ENCODE measurements around the gene RBFOX2.
"Not testable (repeated sequence)": the region's sequence is repeated elsewhere in the genome, so short reads cannot be mapped to it uniquely, and the experiment has no call there.

RBFOX2 gene

DNA sequence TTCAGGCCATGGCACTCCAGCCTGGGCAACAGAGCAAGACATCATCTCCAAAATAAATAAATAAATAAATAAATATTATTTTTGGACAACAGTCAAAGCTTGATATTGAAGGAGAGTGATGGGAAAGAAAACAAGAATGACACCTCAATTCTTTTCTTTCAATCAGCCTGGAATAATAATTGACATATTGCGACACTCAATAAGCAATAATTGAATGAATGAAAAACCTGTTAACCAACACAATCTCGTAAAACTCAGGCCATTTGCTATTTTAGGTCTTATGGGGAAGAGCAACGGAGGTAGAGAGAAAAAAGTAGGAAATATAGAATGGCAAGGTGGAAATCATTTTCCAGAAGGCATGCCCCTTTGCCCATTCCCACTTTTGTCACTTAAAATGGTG lies 10.5 kb upstream of the RBFOX2 start:
- DNase-seq, result no peak

DNA sequence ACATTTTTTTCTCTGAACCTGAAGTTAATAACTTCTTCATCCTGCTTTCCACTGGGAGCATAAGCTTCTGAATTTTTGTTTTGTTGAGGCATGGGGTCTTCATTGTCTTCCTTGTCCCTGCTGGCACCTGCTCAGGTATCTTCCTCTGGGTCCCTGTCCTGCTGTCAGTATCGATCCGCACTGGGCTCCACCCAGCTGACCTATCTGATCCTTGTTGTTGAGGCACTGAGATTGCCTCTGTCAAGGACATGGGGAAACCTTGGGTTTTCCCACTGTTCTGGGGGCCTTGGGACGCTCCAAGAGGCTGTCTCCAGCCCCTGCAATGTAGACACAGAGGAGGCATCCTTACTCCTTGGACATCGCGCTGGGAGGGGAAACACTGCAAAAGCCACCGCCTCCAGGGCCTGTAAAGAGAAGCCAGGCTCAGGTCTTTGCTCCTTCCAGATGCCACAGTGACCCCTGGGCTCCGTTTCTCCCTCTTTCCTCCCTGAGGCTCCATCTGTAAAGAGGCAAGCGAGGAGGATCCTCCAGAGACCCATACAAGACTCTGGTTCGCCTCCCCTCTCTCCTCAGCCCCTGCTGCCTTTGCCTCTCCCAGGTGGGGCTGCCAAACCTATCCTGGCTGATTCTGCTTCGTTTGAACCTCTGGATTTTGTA lies 8.6 kb upstream of the RBFOX2 start:
- DNase-seq, result no peak

DNA sequence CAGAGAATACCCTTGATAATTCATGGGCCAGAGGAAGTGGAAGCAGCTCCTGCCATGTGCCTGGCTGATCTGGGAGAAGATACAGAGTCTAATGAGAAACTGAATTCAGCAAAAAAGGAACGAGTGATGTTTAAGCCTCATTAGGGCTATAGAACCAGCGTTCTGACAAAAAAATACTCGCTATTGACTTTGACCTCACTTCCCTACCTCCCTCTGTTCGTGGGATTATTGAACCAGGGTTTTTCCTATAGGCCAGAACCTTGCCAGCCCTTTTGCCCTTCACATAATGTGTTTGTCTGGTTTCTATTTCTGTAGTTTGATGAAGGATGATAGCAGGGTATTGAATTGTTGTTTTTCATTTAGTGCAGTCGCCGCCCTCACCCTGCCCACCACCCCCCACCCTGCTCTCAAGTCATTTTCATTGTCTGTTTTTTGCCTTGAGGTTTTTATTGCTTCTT lies 7.6 kb upstream of the RBFOX2 start:
- DNase-seq, result no peak

DNA sequence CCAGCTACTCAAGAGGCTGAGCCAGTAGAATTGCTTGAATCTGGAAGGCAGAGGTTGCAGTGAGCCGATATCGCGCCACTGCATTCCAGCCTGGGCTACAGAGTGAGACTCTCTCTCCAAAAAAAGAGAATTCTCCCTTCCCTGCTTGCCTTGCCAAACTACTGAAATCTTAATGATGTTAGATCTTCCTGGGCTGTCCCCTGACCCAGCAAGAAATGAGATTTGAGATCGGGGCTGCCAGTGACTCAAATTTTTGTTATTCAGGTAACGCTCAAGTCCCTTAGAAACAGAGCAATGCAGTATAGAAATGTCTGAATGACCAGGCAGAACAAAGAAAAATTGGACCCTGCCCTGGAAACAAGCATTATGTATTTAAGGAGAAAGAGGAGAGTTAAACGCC lies 4.0 kb upstream of the RBFOX2 start:
- no peak for DNase-seq

DNA sequence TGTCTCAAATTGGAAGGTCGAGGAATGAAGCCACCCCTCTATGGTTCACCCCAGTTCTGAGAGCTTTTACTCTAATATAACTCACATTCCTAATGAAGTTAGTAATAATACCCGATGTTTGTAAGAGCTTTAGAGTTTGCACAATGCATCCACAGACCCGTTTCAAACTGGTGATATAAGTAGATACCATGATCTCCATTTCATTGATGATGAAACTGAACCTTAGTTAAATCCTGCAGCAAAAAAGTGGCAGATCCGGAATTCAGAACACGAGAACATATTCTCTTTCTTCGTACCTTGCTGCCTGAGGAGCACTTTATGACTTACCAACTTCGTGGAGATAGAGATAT lies 757 bp upstream of the RBFOX2 start:
- DNase-seq, result no peak

DNA sequence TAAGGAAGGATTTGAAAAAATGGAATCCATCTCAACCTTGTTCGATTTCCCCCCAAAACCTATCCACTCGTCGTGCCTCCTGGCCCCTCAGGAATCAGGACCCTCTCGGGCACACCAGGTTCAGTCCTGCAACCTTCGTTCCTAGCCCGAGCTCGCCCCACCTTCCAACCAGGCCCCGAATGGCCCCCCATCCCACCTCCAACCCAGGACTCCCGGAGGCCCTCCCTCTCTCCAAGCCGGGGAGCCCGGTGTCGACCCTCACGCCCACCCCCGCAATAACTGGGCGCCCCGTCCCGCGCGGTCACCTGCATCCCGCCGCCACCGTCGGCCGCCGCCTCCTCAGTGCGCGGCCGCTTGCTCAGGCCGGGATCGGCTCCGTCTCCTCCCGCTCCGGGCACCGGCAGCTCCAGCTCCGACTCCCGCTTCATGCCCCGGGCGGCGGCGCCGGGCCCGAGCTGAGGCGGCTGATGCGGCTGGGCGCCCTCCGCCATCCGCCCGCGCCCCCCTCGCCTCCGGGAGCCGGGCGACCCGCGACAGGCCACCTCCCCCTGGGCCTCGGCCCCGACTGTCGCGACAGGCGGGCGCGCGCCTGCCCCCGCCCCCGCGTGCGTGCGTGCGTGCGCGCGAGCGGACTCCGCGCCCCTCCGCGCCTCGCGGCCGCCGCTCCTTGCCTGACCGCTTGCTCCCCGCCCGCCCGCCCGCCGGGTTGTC lies 534 bp downstream of the RBFOX2 start:
- peak in 1 of 2 experiments; percentile 74 for DNase-seq

DNA sequence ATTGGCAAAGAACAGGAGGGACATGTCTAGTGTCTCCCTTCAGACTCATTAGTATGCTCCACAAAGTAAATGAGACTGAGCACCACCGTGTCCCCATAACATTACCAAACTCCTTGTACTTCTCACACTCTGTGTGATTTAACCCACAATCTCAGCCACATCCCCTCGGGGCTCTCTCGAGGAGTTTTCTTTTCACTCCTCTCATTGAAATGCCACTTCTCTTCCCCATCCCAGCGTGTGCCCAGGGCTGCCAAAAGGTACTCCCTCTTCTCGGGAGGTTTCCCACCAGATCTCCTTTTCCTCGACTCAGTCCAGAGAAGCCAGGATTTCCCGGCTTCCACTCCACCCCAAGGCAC lies 1.1 kb downstream of the RBFOX2 start:
- no peak for DNase-seq

DNA sequence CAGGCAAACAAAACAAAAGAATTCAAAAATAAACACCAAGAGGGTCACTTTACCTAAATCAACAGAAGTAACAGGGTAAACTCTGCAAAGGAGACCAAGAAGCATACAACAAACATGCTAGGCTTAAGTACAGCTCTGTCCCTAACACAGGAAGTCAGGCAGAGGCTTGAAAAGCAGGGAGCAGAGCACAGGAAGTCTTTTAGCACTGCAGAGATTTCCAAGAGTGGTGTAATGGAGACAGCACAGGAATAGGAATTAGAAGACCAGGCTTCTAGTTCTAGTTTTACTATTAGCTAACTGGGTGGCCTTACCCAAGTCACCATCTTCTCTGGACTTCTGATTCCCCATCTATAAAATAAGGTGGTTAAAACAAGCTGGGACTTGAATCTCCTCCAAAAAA lies 1.9 kb downstream of the RBFOX2 start:
- peak in 1 of 2 experiments; percentile 6 for DNase-seq

DNA sequence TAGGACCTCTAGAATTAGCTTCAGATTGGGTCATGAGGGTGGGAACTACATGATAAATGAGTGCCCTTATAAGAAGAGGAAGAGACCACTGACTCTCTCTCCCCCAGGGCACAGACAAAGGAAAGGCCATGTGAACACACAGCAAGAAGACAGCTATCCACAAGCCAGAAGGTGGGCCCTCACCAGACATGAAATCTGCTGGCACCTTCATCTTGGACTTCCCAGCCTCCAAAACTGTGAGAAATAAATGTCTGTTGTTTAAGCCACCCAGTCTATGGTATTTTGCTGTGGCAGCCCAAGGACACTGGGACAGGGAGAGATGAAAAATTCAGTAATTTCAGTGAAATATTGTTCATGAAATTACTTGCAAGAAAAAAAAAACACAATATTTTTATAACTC lies 5.9 kb downstream of the RBFOX2 start:
- no peak for DNase-seq

DNA sequence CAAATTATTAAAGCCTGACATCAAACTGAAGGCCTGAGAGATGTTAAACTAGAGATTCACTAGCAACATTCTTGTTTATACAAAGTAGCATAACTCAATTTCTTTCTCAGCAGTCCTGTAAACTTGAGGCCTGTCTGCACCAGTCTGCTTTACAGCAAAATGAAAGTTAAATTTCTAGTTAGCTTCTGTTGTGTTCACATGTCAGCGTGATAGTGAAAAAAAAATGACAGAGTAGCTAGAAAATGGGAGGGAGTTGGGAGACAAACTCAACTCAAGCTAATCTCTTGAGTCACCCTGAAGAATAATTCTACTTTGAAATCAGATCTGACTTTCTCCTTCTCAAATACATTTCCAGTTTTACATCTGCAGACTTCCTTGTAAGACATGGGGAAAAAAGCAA lies 6.5 kb downstream of the RBFOX2 start:
- DNase-seq, result no peak

DNA sequence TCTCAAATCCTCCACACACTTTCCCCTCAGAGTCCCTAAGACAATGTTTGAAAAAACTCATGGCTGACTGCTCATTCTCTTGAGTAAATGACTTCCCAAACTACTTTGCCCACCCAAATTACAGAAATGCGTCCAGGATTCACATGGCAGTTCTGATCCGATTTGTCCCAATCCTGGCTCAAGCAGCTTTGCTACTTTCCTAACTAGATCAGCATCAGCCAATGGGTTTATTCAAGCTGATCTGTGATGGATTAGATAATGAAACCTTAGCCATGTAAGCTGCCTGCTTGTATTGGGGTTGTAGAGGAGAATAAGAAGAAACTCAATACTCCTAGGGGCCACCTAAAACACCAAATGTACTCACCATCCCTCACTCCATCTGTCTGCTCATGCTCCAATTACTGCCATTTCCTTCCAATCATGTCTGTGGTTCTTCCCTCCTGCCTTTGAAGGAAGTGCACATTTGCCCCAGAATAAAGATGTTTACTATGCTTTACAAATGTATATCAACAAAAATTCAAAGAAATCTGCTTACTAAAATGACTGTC lies 6.9 kb downstream of the RBFOX2 start:
- no peak for DNase-seq

DNA sequence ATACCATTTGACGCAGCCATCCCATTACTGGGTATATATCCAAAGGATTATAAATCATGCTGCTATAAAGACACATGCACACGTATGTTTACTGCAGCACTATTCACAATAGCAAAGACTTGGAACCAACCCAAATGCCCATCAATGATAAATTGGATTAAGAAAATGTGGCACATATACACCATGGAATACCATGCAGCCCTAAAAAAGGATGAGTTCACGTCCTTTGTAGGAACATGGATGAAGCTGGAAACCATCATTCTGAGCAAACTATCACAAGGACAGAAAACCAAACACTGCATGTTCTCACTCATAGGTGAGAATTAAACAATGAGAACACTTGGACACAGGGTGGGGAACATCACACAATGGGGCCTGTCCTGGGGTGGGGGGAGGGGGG lies 7.8 kb downstream of the RBFOX2 start:
- DNase-seq, result not testable (repeated sequence)

DNA sequence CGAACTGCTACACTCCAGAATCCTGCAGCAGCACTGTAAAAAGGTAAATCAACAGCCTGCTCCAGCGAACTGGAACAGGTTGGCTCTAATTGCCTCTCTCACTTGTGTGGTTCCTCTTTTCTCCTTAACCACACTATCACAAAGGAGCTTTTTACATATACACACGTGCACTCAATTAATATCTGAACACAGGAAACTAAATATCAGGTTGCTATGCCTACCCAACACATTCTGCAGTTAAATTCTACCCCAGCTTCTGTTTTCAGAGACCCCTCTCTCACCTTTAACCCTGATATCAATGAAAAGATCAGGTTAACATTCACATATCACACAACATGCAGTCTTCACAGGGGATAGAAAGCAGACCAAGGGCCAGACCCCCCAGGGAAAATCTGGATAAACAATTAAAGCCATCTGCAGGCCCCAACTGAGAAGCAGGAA lies 11.0 kb downstream of the RBFOX2 start:
- DNase-seq, result no peak

DNA sequence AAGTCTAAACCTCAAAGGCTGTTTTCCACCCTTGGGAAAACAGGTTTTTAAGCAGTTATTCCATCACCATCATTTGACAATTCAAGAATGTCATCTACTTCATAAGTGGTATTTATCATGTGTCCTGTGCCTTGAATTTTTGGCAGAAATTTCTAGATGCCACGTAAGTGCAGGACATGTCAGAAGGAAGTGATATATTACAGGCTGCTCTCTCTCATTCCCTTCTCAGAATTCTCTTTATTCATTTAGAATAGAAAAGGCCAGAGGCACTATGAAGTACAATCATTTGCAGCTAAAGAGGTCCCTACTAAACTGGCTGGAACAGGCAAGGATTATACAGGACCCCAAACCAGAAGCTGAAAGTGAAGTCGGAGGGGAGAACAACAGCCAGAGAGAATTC lies 11.9 kb downstream of the RBFOX2 start:
- no peak for DNase-seq

DNA sequence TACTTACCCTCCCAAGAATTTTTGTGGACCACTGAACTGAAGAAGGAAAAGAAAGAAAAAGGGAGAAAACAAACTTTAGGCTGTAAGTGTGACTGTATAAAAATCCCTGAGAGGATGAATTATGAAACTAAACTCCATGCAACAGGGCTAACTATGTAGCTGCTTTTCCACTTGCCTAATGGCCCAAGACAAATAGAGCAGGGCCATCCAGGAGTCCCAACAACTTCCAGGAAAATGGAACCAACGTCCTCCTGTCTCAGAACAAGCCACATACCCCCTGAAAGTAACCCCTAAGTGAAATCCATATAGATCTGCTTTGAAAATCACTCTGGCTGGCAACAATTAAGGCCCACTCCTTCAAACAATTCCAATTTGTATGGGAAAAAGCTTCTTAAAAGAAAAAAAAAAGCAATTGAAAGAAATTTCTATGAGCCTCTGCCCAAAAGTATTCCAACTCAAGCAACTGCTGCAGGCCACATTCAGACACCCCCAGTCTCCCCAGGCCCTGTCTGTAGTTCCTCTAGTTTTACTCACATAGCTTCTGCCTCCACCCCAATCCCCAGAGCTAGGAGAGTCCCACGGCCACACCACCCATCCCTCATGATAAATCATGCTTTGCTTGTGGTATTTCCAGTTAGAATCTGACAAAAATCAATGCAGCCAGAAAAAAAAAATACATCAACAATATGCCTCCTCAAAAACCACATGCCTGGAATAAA lies 12.7 kb downstream of the RBFOX2 start:
- DNase-seq, result no peak

DNA sequence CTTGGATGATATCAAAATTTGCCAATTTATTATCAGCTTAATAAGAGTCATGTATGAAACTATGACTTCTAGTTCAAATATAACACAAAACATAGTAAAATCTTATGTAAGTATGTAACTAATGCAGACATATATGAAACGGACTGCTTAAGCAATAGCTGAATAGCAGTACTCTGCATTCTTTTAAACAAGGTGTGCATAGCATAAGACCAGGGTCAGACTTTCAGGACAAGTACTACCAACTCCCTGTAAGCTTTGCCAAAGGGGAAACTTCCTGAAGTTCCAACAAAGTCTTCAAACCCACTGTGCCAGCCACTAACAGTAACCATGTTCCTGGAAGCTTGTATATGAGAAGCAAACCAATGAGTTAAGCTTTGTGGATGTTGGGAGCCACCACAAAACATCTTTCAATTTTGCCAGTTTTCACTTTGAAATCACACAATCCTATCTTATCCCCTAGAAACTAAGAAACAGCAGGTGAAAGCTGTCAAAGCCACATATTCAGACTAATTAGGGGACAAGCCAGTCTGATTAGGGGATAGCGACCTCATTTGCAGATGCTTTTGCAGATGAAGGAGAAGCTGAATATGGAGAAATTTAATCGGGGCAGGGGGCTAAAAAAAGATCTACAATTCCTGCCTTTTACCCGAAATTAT lies 13.3 kb downstream of the RBFOX2 start:
- DNase-seq, result no peak

DNA sequence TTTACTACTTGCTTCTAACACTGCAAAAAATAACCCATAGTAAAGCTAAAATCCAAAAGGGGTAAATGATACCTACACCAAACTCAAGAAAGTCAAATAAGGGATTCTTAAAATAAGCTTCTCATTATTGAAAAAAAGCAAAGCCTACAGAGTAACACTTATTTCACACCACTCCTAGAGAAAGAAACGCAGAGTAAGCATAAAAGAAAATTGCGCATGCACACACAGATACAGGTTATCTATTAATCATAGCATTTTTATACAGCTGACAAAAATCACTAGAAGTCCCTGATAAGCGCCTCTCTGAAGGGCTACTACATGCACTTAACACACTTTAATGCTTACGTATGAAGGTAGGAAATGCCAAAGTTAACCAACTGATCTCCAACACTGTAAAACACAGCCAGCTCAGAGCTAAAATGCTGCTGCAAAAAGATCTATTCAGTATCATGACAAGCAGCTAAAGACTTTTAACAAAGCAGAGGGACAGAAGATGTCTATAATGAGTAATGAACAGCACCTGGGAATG lies 14.0 kb downstream of the RBFOX2 start:
- DNase-seq, result no peak

DNA sequence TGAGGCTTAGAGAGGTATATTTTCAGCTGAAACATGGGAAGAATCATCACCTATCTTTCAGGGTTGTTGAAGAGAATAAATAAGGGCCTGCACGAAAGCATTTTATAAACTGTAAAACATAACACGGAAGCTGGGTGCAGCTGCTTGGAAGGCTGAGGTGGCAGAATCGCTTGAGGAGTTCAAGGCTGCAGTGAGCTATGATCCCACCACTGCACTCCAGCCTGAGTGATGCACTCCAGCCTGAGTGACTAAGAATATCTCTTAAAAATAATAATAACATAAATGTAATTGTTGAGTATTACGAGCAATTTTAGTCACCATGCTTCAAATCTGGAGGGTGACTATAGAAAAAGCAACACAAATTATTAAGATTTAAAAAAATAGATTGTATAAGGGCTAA lies 16.3 kb downstream of the RBFOX2 start:
- no peak for DNase-seq

DNA sequence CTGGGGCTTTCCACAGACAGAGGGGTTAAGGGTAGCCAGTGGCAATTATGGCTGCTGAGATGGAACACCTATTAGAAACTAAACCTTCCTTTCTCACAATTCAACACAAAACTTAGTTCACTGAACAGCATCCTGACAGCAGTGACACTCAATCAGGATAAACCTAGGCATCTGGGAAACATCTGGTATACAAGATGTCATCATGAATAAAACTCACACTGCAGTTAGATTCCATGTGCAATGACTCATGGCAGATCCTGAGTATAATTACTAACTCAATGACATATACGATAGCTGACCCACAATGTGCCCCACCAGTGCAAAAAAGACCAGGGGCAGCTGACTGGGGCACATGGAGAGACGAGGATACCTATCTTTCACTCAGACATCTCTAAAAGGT lies 17.7 kb downstream of the RBFOX2 start:
- no peak for DNase-seq

DNA sequence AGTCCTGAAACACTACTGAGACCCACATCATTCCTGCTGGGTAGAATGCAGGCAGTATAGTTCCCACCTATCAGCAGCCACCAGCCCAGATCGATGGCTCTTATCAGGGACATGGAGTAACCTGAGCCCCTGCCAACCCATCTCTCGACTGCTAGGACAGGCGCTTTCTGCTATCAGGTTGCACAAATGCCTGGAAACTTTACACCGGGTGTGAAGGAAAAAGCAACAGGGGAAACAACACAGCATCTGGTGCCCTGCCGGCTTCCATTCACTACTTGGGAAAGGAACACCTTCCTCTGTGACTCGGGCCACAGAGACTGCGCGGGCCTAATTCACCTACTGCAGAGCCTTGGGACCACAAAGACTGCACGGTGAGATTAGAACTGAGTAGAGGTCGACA lies 18.5 kb downstream of the RBFOX2 start:
- no peak for DNase-seq

DNA sequence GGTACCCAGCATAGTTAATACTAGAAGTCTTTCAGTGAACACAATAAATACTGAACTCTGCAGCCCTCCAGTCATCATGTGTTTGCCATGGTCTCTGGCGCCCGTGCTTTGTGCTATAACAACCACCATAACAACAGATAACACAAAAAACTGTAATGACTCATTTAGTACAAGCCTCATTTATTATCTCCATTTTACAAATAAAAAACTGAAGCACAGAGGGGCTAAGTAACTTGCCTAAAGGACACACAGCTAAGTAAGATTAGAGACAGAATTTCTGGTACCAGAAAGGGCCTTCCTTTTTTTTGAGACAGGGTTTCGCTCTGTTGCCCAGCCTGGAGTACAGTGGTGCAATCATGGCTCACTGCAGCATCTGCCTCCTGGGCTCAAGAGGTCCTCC lies 19.5 kb downstream of the RBFOX2 start:
- no peak for DNase-seq

DNA sequence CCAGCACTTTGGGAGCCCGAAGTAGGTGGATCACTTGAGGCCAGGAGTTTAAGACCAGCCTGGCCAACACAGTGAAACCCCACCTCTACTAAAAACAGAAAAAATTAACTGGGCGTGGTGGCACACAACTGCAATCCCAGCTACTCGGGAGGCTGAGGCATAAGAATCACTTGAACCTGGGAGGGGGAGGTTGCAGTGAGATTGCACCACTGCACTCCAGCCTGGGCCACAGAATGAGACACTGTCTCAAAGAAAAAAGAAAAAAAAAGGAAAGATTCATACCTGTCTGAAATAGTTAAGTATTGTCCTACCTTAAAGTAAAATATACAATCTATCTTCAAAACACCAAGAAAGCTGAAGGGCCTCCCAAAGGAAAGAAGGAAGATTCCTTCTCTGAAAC lies 20.1 kb downstream of the RBFOX2 start:
- no peak for DNase-seq

DNA sequence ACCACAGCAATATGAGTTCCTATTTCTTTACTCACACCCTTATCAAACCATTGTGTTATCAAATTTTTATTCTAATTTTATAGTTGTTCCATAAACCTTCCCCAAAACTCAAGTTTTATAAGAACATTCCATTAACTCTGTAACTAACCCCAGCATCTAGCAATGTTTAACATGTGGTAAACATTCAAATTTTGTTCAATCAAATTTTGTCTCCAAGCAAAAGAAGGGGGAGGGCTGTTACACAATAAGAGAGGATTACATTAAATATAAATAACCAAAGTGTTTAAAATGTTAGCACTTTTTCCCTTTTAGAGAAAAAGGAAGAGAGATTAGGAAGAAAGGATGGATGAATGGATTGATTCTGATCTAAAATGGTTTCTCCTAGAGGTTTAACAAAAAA lies 20.5 kb downstream of the RBFOX2 start:
- DNase-seq, result no peak

All from NCI-H446 (cell line).